ENCODE data around the gene RAB3GAP2.

Gene RAB3GAP2

GRCh38 chr1:220303871-220304270 is 31.6 kb upstream of the RAB3GAP2 start:
- TF ChIP-seq MYC (IDR thresholded peaks at IDR 0.05; ENCODE audit: low read depth, low read length) (no peak), POLR2A (IDR thresholded peaks at IDR 0.05; ENCODE audit: extremely low read depth, insufficient read length) (no peak), CTCF (IDR thresholded peaks at IDR 0.05; ENCODE audit: low read depth, low read length) (no peak)
- TF ChIP-seq, protein P1, sequence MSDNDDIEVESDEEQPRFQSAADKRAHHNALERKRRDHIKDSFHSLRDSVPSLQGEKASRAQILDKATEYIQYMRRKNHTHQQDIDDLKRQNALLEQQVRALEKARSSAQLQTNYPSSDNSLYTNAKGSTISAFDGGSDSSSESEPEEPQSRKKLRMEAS (IDR thresholded peaks at IDR 0.05; ENCODE audit: low read depth, low read length) = no peak
- no peak for DNase-seq (ENCODE audit: low read depth)
- no peak overlapping the region for H3K4me3 ChIP-seq (ENCODE audit: low read depth, low read length)

DNA sequence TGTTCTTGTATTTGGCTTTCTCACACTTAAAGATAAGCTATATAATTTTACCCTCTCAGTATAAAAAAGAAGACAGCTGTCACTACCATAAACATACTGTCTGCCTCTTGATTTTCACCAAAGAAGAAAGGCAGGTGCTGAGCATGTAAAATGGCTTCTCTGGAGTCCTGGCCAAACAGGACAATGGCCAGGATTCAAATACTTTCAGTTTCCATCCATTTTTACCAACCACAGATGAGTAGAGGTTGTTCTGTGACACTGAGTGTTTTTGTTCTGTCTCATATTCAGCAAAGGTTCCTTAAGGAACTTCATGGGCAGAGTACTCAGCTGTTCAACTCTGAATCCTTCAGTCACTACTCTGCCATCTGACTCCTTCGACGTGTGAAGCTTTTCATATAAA is 29.4 kb upstream of the RAB3GAP2 start:
- TF ChIP-seq, protein P1 (IDR thresholded peaks at IDR 0.05; ENCODE audit: low read depth, low read length) = no peak
- TF ChIP-seq POLR2A (IDR thresholded peaks at IDR 0.05; ENCODE audit: extremely low read depth, insufficient read length) (no peak), CTCF (IDR thresholded peaks at IDR 0.05; ENCODE audit: low read depth, low read length) (no peak), MYC (IDR thresholded peaks at IDR 0.05; ENCODE audit: low read depth, low read length) (no peak)
- no peak overlapping the region for H3K4me3 ChIP-seq (ENCODE audit: low read depth, low read length)
- no peak for DNase-seq (ENCODE audit: low read depth)

DNA sequence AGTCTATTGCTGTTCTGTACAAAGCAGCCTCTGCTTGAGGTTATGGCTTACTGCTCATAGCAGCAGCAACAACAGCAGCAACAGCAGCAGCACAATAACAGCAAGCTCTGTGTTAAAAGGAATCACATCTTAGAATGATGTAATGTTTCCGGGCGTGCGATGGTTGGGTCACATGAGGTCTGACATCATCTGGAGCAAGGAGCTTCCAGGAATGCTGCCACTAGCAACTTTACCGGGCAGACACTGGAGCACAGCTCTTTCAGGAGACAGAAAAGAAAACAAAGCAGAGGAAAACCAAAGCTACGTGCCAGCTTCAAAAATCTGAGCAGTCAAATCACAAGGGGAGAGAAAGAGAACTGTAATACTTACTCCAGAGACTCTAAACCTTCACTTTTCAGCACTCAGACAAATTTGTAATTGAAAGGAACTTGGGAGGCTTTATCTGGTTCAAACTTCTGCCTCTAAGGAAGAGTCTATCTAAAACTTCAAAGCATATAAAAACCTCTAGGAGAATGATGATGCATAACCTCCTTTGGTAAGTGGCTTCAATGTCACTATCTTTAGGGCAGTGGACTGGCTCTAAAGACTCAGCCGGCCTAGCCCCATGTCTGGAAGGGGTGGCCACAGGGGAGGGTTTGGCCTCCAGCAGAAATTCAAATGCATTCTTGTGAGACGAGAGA is 28.3 kb upstream of the RAB3GAP2 start:
- H3K4me3 ChIP-seq (ENCODE audit: low read depth, low read length) = no peak overlapping the region
- DNase-seq (ENCODE audit: low read depth) = no peak
- no peak for TF ChIP-seq CTCF (IDR thresholded peaks at IDR 0.05; ENCODE audit: low read depth, low read length)
- TF ChIP-seq MYC (IDR thresholded peaks at IDR 0.05; ENCODE audit: low read depth, low read length) = no peak
- TF ChIP-seq, protein P1 (IDR thresholded peaks at IDR 0.05; ENCODE audit: low read depth, low read length) = no peak
- TF ChIP-seq POLR2A (IDR thresholded peaks at IDR 0.05; ENCODE audit: extremely low read depth, insufficient read length) = no peak

- no peak for TF ChIP-seq CTCF (IDR thresholded peaks at IDR 0.05; ENCODE audit: low read depth, low read length)
- TF ChIP-seq MYC (IDR thresholded peaks at IDR 0.05; ENCODE audit: low read depth, low read length) = no peak
- no peak for TF ChIP-seq POLR2A (IDR thresholded peaks at IDR 0.05; ENCODE audit: extremely low read depth, insufficient read length)
- TF ChIP-seq, protein P1 (IDR thresholded peaks at IDR 0.05; ENCODE audit: low read depth, low read length) = no peak
- no peak for DNase-seq (ENCODE audit: low read depth)
- no peak overlapping the region for H3K4me3 ChIP-seq (ENCODE audit: low read depth, low read length)
These were observed 27.1 kb upstream of the RAB3GAP2 start for GRCh38 chr1:220299337-220299736.

GRCh38 chr1:220298470-220299205 is 26.4 kb upstream of the RAB3GAP2 start:
- TF ChIP-seq, protein P1 (IDR thresholded peaks at IDR 0.05; ENCODE audit: low read depth, low read length) = no peak
- TF ChIP-seq CTCF (IDR thresholded peaks at IDR 0.05; ENCODE audit: low read depth, low read length) (no peak), MYC (IDR thresholded peaks at IDR 0.05; ENCODE audit: low read depth, low read length) (no peak), POLR2A (IDR thresholded peaks at IDR 0.05; ENCODE audit: extremely low read depth, insufficient read length) (no peak)
- no peak for DNase-seq (ENCODE audit: low read depth)
- H3K4me3 ChIP-seq (ENCODE audit: low read depth, low read length) = no peak overlapping the region

Measured in NB4 (cell line).